Thymus (tissue), 11 donors: ENCODE data around the gene RTEL1. TPM values are rescaled to one million over a fixed set of nuclear protein-coding genes. Genes with fewer than 3 reads are reported as not detected.
"Not testable (repeated sequence)": the region's sequence is repeated elsewhere in the genome, so short reads cannot be mapped to it uniquely, and the experiment has no call there.

Experiments
- DNase-seq, 9 donors: peaks; one replicate each; pipeline ENCODE4 v3.0.0-alpha.2; 2013; ENCODE audit warnings: low spot score in 9 of 9, low read depth in 6 of 9, missing footprints in 1 of 9
- H3K27ac ChIP-seq, 2 donors: one replicate each; pipeline ENCODE4 v1.5.1; 2013; ENCODE audit warnings: control low read depth in 1 of 2, low read depth in 1 of 2, low read length in 1 of 2, mild to moderate bottlenecking in 1 of 2, moderate library complexity in 1 of 2
- H3K27me3 ChIP-seq, 2 donors: one replicate each; pipeline ENCODE4 v1.5.1; 2013; ENCODE audit warnings: low read length in 1 of 2; ENCODE audit not compliant: control insufficient read depth in 2 of 2, insufficient read depth in 1 of 2
- H3K36me3 ChIP-seq, 2 donors: one replicate each; pipeline ENCODE4 v1.5.1; 2013; ENCODE audit warnings: low read length in 1 of 2, mild to moderate bottlenecking in 1 of 2, moderate library complexity in 1 of 2; ENCODE audit not compliant: control insufficient read depth in 2 of 2, insufficient read depth in 2 of 2
- H3K4me1 ChIP-seq, 2 donors: one replicate each; pipeline ENCODE4 v1.5.1; 2013; ENCODE audit warnings: low read length in 2 of 2; ENCODE audit not compliant: control insufficient read depth in 2 of 2, insufficient read depth in 2 of 2
- H3K4me3 ChIP-seq, 2 donors: one replicate each; pipeline ENCODE4 v1.5.1; 2013; ENCODE audit warnings: low read length in 2 of 2, control low read depth in 1 of 2, mild to moderate bottlenecking in 1 of 2
- H3K9me3 ChIP-seq, 2 donors: one replicate each; pipeline ENCODE4 v1.5.1; 2013; ENCODE audit warnings: low read length in 1 of 2, mild to moderate bottlenecking in 1 of 2; ENCODE audit not compliant: control insufficient read depth in 2 of 2, insufficient read depth in 1 of 2
- WGBS: extraction: QIAGEN DNeasy Blood & Tissue Kit; methylation state at CpG from one replicate; pipeline ENCODE4 v1.1.7; 2013; 5-methylcytosine and 5-hydroxymethylcytosine counted together
- polyA plus RNA-seq: library from polyadenylated mRNA; stranded (reverse); fragments of 200-250 nt; gene quantifications from one replicate; pipeline ENCODE4 v1.2.3, GENCODE V29; 2013
- total RNA-seq: library from RNA; stranded (reverse); fragments of 120-200 nt; gene quantifications from one replicate; pipeline ENCODE4 v1.2.4, GENCODE V29; 2013
- donor health status: healthy.

Gene RTEL1
- total and polyA plus RNA-seq, 2 donors = 8.1 to 18.8 TPM

DNA sequence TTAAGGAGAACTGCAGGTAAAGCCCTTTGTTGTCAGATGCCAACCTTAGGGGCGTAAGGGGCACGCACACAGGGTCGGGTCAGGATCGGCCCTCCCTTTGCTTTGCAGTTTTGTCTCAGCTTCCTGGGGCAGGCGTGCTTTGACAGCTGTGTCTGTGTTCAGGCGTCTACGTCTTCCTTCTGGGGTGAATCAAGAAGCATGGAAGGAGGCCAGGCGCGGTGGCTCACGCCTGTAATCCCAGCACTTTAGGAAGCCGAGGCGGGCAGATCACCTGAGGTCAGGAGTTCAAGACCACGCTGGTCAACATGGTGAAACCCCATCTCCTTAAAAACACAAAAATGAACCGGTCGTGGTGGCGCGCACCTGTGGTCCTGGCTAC is 51.0 kb downstream of the RTEL1 start:
- no peaks in the 10 kb centered on the region for H3K27me3 ChIP-seq
- peak overlapping the region in 1 of 2 donors; percentile 64 for H3K4me3 ChIP-seq
- 96% methylated on average over 17 of the region's 17 CpGs for WGBS
- H3K36me3 ChIP-seq = peaks cover 39 to 56% of the 10 kb centered on the region in 2 donors
- peaks cover 20 to 23% of the 10 kb centered on the region in 2 donors for H3K4me1 ChIP-seq
- H3K9me3 ChIP-seq = peaks cover 0 to 3% of the 10 kb centered on the region in 2 donors
- no peak overlapping the region for H3K27ac ChIP-seq
- no peak for DNase-seq

DNA sequence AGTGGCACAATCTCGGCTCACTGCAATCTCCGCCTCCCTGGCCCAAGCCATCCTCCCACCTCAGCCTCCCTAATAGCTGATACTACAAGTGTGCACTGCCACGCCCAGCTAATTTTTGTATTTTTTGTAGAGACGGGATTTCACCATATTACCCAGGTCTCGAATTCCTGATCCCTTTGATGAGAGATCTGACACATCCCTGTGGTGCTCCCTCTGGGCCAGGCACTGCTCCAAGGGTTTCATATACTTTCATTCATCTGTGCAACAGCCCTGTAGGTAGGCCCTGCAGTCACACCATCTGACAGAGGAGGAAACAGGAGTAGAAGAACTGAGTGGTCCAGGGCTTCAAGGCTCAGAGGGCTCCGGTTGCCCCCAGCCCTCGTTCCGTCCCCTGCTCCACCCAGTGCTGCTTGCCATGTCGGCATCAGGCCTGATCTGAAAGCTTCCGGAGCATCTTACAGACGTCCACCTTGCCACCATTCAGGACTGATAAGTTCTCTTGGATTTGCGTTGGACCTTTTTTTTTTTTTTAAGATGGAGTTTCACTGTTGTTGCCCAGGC is 53.1 kb downstream of the RTEL1 start:
- DNase-seq = no peak
- Histone ChIP-seq H3K9me3 (peaks cover 2 to 19% of the 10 kb centered on the region in 2 donors), H3K27me3 (no peaks in the 10 kb centered on the region), H3K4me1 (peaks cover 19 to 20% of the 10 kb centered on the region in 2 donors), H3K27ac (no peak overlapping the region), H3K36me3 (peaks cover 30 to 52% of the 10 kb centered on the region in 2 donors), H3K4me3 (no peak overlapping the region)
- WGBS = 93% methylated on average over 12 of the region's 12 CpGs

GRCh38 chr20:63712191-63712590 is 54.1 kb downstream of the RTEL1 start:
- Histone ChIP-seq H3K4me3 (no peak overlapping the region), H3K9me3 (peaks cover 2 to 19% of the 10 kb centered on the region in 2 donors), H3K36me3 (peaks cover 27 to 55% of the 10 kb centered on the region in 2 donors), H3K27ac (no peak overlapping the region), H3K27me3 (no peaks in the 10 kb centered on the region), H3K4me1 (peaks cover 12% of the 10 kb centered on the region in 2 donors)
- no peak for DNase-seq
- WGBS = 97% methylated on average over 1 of the region's 1 CpG

GRCh38 chr20:63714858-63715257 is 56.7 kb downstream of the RTEL1 start:
- H3K9me3 ChIP-seq = peaks cover 4 to 29% of the 10 kb centered on the region in 2 donors
- no peak overlapping the region for H3K4me3 ChIP-seq
- no peaks in the 10 kb centered on the region for H3K27me3 ChIP-seq
- H3K4me1 ChIP-seq = peaks cover 0 to 3% of the 10 kb centered on the region in 2 donors
- DNase-seq = no peak
- H3K27ac ChIP-seq = no peak overlapping the region
- WGBS = 99% methylated on average over 5 of the region's 5 CpGs
- peaks cover 39 to 65% of the 10 kb centered on the region in 2 donors for H3K36me3 ChIP-seq

GRCh38 chr20:63718996-63719395 is 60.9 kb downstream of the RTEL1 start:
- no peaks in the 10 kb centered on the region for H3K27me3 ChIP-seq
- no peaks in the 10 kb centered on the region for H3K4me1 ChIP-seq
- no peak for DNase-seq
- H3K9me3 ChIP-seq = peaks cover 4 to 28% of the 10 kb centered on the region in 2 donors
- WGBS = 100% methylated on average over 2 of the region's 2 CpGs
- peaks cover 46 to 62% of the 10 kb centered on the region in 2 donors for H3K36me3 ChIP-seq
- H3K4me3 ChIP-seq = no peak overlapping the region
- no peak overlapping the region for H3K27ac ChIP-seq

DNA sequence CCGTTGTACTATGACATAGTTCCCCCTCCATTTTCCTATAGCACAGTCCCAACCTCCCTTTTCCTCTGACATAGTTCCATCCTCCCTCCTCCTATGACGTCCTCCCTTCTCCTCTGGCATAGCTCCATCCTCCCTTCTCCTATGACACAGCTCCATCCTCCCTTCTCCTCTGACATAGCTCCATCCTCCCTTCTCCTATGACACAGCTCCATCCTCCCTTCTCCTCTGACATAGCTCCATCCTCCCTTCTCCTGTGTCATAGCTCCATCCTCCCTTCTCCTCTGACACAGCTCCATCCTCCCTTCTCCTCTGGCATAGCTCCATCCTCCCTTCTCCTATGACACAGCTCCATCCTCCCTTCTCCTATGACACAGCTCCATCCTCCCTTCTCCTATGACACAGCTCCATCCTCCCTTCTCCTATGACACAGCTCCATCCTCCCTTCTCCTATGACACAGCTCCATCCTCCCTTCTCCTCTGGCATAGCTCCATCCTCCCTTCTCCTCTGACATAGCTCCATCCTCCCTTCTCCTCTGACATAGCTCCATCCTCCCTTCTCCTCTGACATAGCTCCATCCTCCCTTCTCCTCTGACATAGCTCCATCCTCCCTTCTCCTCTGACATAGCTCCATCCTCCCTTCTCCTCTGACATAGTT is 65.0 kb downstream of the RTEL1 start:
- Histone ChIP-seq H3K9me3 (peaks cover 1 to 27% of the 10 kb centered on the region in 2 donors), H3K36me3 (peaks cover 44 to 47% of the 10 kb centered on the region in 2 donors), H3K4me1 (peaks cover 5 to 11% of the 10 kb centered on the region in 2 donors)
- not testable (repeated sequence) for DNase-seq, H3K4me3 ChIP-seq, H3K27me3 ChIP-seq, H3K27ac ChIP-seq
- WGBS = 89% methylated on average over 2 of the region's 2 CpGs

DNA sequence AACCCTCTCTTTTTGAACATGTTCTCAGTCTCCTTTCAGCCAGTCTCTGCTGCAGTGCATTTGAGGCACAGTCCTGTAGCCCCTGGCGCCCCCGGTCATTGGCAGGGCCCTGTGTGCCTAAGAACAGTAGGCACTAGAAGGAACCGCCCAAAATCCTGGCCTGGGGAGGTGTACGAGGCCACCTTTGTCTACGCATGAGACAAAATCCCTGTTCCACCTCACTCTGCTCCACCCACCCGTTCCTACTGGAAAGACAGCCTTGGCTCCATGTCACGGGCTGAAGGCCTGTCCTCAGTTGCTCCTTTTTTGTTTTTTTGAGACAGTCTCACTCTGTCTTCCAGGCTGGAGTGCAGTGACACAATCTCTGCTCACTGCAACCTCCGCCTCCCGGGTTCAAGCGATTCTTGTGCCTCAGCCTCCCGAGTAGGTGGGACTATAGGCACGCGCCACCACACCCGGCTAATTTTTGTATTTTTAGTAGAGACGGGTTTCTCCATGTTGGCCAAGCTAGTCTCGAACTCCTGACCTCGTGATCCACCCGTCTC is 72.1 kb downstream of the RTEL1 start:
- peaks cover 61 to 78% of the 10 kb centered on the region in 2 donors for H3K4me1 ChIP-seq

GRCh38 chr20:63731410-63731809 is 73.3 kb downstream of the RTEL1 start:
- H3K36me3 ChIP-seq = peaks cover 35 to 41% of the 10 kb centered on the region in 2 donors
- peak overlapping the region; percentile 93 to 99 for H3K27ac ChIP-seq
- no peak for DNase-seq
- 88% methylated on average over 5 of the region's 5 CpGs for WGBS
- H3K4me1 ChIP-seq = peaks cover 71 to 90% of the 10 kb centered on the region in 2 donors
- peak overlapping the region in 1 of 2 donors; percentile 9 for H3K4me3 ChIP-seq
- no peaks in the 10 kb centered on the region for H3K27me3 ChIP-seq
- peaks cover 0 to 12% of the 10 kb centered on the region in 2 donors for H3K9me3 ChIP-seq

More for the DNA sequence above, 72.1 kb downstream of the RTEL1 start:
- Histone ChIP-seq H3K9me3 (peaks cover 0 to 16% of the 10 kb centered on the region in 2 donors), H3K36me3 (peaks cover 37 to 39% of the 10 kb centered on the region in 2 donors), H3K27ac (peak overlapping the region; percentile 88 to 99)
- WGBS = 72% methylated on average over 18 of the region's 18 CpGs
- not testable (repeated sequence) for DNase-seq, H3K27me3 ChIP-seq, H3K4me3 ChIP-seq
